Epithelial cell of prostate (primary cell): ENCODE measurements around the gene IBTK.
"Not testable (repeated sequence)": the region's sequence is repeated elsewhere in the genome, so short reads cannot be mapped to it uniquely, and the experiment has no call there.

Experiments
- DNase-seq: peaks from one replicate; pipeline ENCODE4 v3.0.0-alpha.2; 2011; ENCODE audit warnings: low read depth, low spot score
- H3K27ac ChIP-seq: fragments of 450-650 bp; 2 replicates; pipeline ENCODE4 v1.5.1; 2017; ENCODE audit warnings: mild to moderate bottlenecking

Gene IBTK

GRCh38 chr6:82246802-82247504, 591 bp downstream of the IBTK start:
- peak overlapping the region; percentile 96 for H3K27ac ChIP-seq
- no peak for DNase-seq

DNA sequence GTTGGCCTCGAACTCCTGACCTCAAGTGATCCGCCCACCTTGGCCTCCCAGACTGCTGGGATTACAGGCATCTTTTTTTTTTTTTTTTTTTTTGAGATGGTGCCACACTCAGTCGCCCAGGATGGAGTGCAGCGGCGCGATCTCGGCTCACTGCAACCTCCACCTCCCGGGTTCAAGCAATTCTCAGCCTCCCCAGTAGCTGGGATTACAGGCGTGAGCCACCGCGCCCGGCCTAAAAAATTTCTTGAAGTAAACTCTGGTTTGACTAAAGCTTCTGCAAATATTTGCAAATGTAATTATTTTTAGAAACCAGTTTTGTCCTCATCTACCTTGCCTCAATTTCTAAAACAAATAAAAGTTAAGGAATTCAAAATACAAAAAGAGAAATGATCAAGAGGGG, 1.2 kb downstream of the IBTK start:
- no peak for DNase-seq

DNA sequence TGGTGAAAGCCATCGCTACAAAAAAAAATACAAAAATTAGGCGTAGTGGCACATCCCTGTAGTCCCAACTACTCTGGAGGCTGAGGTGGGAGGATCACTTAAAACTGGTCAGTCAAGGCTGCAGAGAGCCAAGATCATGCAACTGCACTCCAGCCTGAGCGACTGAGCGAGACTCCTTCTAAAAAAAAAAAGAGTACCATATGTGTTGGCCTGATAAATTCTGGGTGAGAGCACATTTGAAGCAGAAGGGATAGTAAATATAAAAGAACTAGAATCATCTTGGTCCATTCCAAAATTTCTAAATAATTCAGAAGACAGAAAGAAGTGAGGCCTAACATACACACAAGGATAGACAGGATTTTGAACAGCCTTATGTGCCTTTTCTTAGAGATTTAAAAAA, 2.2 kb downstream of the IBTK start:
- no peak for DNase-seq
- no peak overlapping the region for H3K27ac ChIP-seq

More for the DNA sequence above, 1.2 kb downstream of the IBTK start:
- H3K27ac ChIP-seq = peak overlapping the region; percentile 96

DNA sequence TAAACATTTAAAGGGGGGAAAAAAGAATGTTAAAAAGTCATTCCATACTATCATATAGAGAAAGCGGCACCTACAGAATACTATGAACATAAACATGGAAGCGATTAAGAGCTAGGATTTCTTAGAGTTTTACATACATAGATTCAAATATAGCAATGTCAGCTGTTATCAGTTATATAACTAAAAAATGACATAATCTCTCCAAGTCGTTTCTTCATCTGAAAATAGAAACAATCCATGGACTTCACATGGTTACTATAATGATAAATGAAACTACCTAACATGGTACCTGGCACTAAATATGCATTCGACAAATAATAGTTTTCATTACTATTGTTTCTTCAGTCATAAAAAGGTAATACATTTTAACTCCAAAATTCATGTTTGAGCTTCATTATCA, 3.7 kb downstream of the IBTK start:
- peak overlapping the region; percentile 39 for H3K27ac ChIP-seq
- DNase-seq = no peak

- no peak overlapping the region for H3K27ac ChIP-seq
- DNase-seq = no peak
Measured at GRCh38 chr6:82240186-82240585, 7.4 kb downstream of the IBTK start.

DNA sequence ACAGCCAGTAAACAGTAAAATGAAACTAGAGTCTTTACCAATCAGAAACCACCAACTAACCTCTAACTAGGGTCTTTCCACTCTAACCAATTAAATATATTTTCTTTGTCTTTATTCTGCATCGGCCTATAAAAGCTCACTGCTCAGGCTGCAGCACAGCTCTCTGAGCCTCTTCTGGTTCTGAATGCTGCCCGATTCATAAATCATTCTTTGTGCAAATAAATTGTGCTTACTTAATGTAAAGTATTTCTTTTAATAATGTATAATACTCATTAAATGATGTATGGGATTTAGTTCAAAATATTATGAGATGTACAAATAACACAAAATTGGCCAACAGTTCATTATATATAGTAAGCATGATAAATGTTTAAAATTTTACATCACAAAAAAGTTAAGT, 7.9 kb downstream of the IBTK start:
- H3K27ac ChIP-seq = no peak overlapping the region
- DNase-seq = no peak

DNA sequence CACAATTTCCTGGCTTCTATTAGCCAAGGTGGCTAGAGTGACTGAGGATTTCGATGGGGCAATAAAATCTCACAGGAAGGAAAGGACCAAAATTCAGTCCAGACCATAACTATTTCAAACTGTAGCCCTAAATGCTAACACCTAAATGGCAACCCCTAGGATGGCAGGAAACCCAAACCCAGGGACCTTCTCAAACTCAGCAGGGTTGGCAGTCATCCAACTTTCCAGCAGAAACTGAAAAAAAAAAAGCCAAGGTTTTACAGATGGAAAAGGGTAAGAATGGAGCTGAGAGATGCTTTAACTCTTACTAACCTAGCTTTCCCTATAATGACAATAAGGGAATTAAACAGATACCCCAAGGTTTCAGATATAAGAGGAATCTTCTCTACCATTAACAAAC, 10.5 kb downstream of the IBTK start:
- H3K27ac ChIP-seq = no peak overlapping the region
- DNase-seq = no peak

- no peak overlapping the region for H3K27ac ChIP-seq
- DNase-seq = no peak
Measured at GRCh38 chr6:82227770-82228169, 19.8 kb downstream of the IBTK start.

GRCh38 chr6:82220167-82220566, 27.4 kb downstream of the IBTK start:
- DNase-seq = no peak
- no peak overlapping the region for H3K27ac ChIP-seq

GRCh38 chr6:82217018-82217586, 30.4 kb downstream of the IBTK start:
- no peak for DNase-seq
- H3K27ac ChIP-seq = no peak overlapping the region

DNA sequence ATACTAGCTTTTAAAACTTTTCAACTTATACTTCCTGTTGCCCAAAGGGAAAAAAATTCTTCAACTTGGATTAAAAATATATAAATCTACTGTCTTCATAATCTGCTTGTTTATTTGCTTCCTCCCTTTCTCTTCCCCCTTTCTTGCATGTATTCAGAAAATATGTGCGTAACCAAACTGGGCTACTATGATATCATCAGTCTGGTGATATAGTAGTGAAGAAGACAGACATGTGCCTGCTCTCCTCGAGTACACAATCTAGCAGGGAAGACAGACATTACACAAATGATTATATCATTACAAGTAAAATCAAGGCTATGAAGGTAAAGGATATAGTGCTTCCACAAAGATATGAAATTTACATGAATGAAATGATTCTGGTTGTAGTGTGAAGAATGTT, 31.0 kb downstream of the IBTK start:
- no peak for DNase-seq
- H3K27ac ChIP-seq = no peak overlapping the region

DNA sequence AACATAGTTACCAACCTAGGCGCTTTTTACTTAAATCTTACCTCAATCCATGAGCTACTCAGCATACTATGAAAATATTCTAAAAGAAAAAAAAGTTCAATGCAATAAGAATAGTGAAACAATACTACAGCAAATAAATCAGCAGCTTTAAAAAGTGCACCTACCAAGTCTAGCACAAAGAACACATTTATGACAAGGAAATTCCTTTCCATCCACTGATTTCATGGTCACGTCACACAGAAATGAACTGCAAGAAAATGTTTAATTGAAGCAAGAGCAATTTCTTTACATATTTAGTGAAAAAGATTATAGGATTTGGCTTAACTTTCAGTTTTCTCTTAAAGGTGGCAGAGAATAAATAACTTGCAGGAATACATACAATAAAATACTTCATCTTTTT, 36.2 kb downstream of the IBTK start:
- no peak overlapping the region for H3K27ac ChIP-seq
- DNase-seq = no peak

DNA sequence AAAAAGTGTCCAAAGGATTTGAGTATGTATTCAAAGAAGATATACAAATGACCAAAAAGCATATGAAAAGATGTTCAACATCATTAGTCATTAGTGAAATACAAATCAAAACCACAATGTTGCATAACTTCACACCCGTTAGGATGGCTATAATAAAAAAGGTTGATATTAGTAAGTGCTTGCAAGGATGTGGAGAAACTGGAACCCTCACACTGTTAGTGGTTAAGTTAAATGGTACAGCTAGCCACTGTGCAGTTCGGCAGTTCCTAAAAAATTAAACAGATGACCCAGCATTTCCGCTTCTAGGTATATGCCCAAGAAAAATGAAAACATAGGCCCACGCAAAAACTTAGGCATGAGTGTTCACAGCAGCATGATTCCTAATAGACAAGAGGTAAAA, 38.6 kb downstream of the IBTK start:
- no peak overlapping the region for H3K27ac ChIP-seq
- no peak for DNase-seq

DNA sequence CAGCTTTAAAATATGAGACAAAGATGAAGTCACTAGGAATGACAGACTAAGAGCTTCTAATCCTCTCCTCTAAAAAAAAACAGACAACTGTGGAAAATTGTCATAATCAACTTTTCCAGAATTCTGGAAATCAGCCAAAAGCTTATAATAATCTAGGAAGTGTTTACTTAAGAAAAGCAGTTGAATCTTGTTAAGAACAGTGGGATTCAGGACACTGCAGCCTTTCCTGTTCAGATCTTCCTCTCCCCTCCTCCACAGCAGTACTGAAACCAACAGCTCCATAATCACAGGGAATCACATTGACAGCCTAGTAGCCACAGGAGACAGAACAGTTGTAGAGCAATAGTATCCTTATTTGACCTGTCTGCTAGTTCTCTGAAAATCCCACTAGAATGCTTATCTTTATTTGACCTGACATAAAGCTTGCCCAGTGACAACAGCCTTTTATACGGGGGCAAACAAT, 41.6 kb downstream of the IBTK start:
- DNase-seq = no peak
- H3K27ac ChIP-seq = no peak overlapping the region

GRCh38 chr6:82204020-82204419, 43.5 kb downstream of the IBTK start:
- H3K27ac ChIP-seq = no peak overlapping the region
- DNase-seq = no peak

GRCh38 chr6:82197784-82198183, 49.8 kb downstream of the IBTK start:
- H3K27ac ChIP-seq = no peak overlapping the region
- DNase-seq = no peak

- not testable (repeated sequence) for H3K27ac ChIP-seq, DNase-seq
Measured at GRCh38 chr6:82197245-82197644, 50.3 kb downstream of the IBTK start.

- DNase-seq = no peak
- no peak overlapping the region for H3K27ac ChIP-seq
Measured at GRCh38 chr6:82196161-82196560, 51.4 kb downstream of the IBTK start.

DNA sequence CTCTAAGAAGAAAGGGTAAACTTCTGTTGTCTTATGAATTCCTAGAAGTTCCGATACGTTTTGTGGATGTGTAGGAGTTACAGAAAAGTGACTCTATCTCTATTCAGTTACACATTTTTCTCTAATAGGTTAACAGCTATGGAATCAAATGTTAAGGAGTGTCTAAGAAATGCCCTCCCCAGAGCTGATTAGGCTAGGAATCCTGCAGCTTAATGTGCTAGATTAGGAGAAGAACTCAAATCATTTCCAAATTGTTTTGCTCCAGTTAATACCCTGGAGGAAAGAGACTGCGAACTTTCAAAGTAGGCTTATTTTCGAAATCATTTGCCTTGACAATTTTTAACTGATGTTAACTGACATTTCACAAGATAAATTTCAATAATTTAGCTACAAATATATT, 51.9 kb downstream of the IBTK start:
- no peak overlapping the region for H3K27ac ChIP-seq
- DNase-seq = no peak

DNA sequence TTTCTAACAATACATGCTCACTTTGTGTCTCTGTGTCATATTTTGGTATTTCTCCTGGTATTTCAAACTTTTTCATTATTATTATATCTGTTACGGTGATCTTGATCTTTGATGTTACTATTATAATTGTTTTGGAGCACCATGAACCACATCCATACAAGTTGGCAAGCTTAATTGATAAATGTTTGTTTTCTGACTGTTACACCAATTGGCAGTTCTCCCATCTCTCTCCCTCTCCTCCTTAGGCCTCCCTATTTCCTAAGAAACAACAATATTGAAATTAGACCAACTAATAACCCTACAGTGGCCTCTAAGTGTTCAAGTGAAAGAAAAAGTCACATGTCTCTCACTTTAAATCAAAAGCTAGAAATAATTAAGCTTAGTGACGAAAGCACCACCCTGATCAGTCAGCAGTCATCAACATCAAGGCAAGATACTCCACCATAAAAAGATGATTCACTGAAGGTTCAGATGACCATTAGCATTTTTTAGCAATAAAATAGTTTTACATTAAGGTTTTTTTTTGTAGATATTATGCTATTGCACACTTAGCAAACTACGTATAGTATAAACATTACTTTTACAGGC, 61.5 kb downstream of the IBTK start:
- H3K27ac ChIP-seq = no peak overlapping the region
- no peak for DNase-seq

DNA sequence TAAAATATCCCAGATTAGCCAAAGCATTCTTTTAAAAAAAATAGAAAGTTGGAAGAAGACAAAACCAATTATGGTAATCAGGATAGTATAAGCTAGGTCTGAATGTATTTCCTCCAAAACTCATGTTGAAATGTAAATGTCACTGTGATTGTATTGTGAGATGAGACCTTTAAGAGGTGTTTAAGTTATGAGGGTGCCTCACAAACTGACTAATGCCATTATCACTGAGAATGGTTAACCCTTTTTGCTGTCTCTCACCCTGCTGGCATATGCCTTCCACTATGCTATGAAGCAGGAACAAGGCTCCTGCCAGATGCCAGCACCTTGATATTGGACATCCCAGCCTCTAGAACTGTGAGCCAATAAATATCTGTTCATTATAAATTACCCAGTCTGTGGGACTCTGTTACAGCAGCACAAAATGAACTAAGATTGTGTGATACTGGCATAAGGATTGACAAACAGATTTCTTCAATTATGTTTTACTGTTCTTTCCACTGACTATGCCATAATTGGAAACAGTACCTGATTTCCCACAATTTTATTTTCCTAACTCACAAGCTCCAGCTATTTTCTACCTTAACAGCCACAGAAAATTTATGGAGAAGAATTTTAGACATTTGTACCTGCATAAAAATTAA, 63.8 kb downstream of the IBTK start:
- DNase-seq = no peak
- H3K27ac ChIP-seq = peak overlapping the region; percentile 37
